Measurements from ENCODE around the gene CATSPER4.

Gene CATSPER4

DNA sequence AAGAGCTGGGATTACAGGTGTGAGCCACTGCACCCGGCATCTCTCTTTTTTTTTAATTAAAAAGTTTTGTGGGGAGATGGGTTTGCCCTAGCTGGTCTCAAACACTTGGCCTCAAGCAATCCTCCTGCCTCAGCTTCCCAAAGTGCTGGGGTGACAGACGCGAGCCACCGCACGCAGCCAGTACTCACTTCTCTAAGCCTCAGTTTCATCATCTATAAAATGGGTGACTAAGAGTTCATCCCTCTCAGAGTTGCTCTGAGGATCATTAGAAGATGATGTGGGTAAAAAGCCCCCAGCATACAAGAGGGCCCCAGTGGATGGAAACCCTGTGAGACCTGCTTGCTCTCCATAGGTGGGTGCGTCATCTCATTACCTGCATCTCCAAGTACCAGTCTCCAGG lies 2.5 kb upstream of the CATSPER4 start:
- H3K9ac ChIP-seq (ENCODE audit: low read length) = no peak overlapping the region
- H3K4me1 ChIP-seq (ENCODE audit: low read length) = no peaks in the 10 kb centered on the region; the same call in 1 of the 2 replicates
- no peaks in the 10 kb centered on the region for H3F3A ChIP-seq (ENCODE audit: insufficient read depth, low read length)
- TF ChIP-seq, protein P1, sequence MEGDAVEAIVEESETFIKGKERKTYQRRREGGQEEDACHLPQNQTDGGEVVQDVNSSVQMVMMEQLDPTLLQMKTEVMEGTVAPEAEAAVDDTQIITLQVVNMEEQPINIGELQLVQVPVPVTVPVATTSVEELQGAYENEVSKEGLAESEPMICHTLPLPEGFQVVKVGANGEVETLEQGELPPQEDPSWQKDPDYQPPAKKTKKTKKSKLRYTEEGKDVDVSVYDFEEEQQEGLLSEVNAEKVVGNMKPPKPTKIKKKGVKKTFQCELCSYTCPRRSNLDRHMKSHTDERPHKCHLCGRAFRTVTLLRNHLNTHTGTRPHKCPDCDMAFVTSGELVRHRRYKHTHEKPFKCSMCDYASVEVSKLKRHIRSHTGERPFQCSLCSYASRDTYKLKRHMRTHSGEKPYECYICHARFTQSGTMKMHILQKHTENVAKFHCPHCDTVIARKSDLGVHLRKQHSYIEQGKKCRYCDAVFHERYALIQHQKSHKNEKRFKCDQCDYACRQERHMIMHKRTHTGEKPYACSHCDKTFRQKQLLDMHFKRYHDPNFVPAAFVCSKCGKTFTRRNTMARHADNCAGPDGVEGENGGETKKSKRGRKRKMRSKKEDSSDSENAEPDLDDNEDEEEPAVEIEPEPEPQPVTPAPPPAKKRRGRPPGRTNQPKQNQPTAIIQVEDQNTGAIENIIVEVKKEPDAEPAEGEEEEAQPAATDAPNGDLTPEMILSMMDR (IDR thresholded peaks at IDR 0.05; ENCODE audit: low read length) = no peak
- TF ChIP-seq EZH2 (optimal IDR thresholded peaks at IDR 0.05; ENCODE audit: low read depth, low read length) = no peak
- TF ChIP-seq EZH2phosphoT487 (IDR thresholded peaks at IDR 0.05; ENCODE audit: low read length) = no peak
- no peaks in the 10 kb centered on the region for H4K20me1 ChIP-seq (ENCODE audit: insufficient read depth, low read length)
- no peak for DNase-seq
- no peak overlapping the region for H2AFZ ChIP-seq (ENCODE audit: low read length)
- no peaks in the 10 kb centered on the region for H3K9me3 ChIP-seq (replicated peaks; ENCODE audit: insufficient read depth, low read length)
- H3K4me2 ChIP-seq (ENCODE audit: low read depth, low read length) = no peak overlapping the region
- H3K79me2 ChIP-seq (ENCODE audit: low read length) = no peaks in the 10 kb centered on the region
- H3K36me3 ChIP-seq (replicated peaks; ENCODE audit: insufficient read depth, low read length) = no peaks in the 10 kb centered on the region
- H3K9me2 ChIP-seq (replicated peaks; ENCODE audit: insufficient read depth, low read length) = no peaks in the 10 kb centered on the region
- H3K27me3 ChIP-seq (replicated peaks; ENCODE audit: insufficient read depth, low read length) = no peaks in the 10 kb centered on the region
- H3K27ac ChIP-seq (ENCODE audit: low read length) = no peak overlapping the region
- no peak overlapping the region for H3K4me3 ChIP-seq (ENCODE audit: low read length)

DNA sequence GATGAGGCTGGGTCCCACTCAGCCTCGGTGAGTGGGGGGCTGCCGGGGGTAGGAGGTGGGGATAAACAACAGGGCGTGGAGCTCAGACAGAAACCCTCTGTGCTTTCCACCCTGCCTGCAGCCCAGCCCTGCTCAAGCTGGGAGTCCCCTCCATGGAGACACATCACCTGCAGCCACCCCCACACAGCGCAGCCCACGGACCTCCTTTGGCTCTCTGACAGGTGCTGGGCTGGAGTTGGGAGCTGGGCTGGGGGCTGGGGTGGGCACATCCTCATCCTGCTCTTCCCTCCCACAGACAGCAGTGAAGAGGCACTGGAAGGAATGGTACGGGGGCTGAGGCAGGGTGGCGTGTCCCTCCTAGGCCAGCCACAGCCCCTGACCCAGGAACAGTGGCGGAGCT lies 1.9 kb upstream of the CATSPER4 start:
- H3K9ac ChIP-seq (ENCODE audit: low read length) = no peak overlapping the region
- no peaks in the 10 kb centered on the region; the same call in 1 of the 2 replicates for H3K4me1 ChIP-seq (ENCODE audit: low read length)
- H3K27ac ChIP-seq (ENCODE audit: low read length) = no peak overlapping the region
- no peak overlapping the region for H3K4me2 ChIP-seq (ENCODE audit: low read depth, low read length)
- no peaks in the 10 kb centered on the region for H3K9me2 ChIP-seq (replicated peaks; ENCODE audit: insufficient read depth, low read length)
- H4K20me1 ChIP-seq (ENCODE audit: insufficient read depth, low read length) = no peaks in the 10 kb centered on the region
- no peaks in the 10 kb centered on the region for H3K36me3 ChIP-seq (replicated peaks; ENCODE audit: insufficient read depth, low read length)
- DNase-seq = no peak
- H2AFZ ChIP-seq (ENCODE audit: low read length) = no peak overlapping the region
- H3K9me3 ChIP-seq (replicated peaks; ENCODE audit: insufficient read depth, low read length) = no peaks in the 10 kb centered on the region
- H3F3A ChIP-seq (ENCODE audit: insufficient read depth, low read length) = no peaks in the 10 kb centered on the region
- H3K27me3 ChIP-seq (replicated peaks; ENCODE audit: insufficient read depth, low read length) = 0 out of 2 replicates have a peak, but pooled peaks cover 3% of the 10 kb centered on the region
- TF ChIP-seq EZH2 (optimal IDR thresholded peaks at IDR 0.05; ENCODE audit: low read depth, low read length) (no peak), EZH2phosphoT487 (IDR thresholded peaks at IDR 0.05; ENCODE audit: low read length) (no peak)
- TF ChIP-seq, protein P1 (IDR thresholded peaks at IDR 0.05; ENCODE audit: low read length) = no peak
- H3K4me3 ChIP-seq (ENCODE audit: low read length) = no peak overlapping the region
- no peaks in the 10 kb centered on the region for H3K79me2 ChIP-seq (ENCODE audit: low read length)

DNA sequence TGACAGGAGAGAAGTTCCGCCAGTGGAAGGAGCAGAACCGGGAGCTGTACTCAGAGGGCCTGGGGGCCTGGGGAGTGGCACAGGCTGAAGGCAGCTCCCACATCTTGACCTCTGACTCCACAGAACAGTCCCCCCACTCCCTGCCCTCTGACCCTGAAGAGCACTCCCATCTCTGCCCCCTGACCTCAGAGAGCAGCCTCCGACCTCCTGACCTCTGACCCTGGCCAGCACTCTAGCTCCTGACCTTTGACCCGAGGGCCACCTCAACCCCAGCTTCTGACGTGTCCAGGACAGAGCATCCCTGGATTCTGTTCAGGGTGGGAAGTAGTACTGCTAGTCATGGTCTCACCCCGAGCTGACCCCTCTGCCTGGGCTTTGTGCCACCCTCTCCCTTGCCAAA lies 1.1 kb upstream of the CATSPER4 start:
- H3K9ac ChIP-seq (ENCODE audit: low read length) = no peak overlapping the region
- no peaks in the 10 kb centered on the region for H4K20me1 ChIP-seq (ENCODE audit: insufficient read depth, low read length)
- H3K79me2 ChIP-seq (ENCODE audit: low read length) = no peaks in the 10 kb centered on the region
- no peaks in the 10 kb centered on the region for H3K36me3 ChIP-seq (replicated peaks; ENCODE audit: insufficient read depth, low read length)
- H3K27me3 ChIP-seq (replicated peaks; ENCODE audit: insufficient read depth, low read length) = 0 out of 2 replicates have a peak, but pooled peaks cover 3% of the 10 kb centered on the region
- H3K4me1 ChIP-seq (ENCODE audit: low read length) = no peaks in the 10 kb centered on the region; the same call in 1 of the 2 replicates
- no peak overlapping the region for H2AFZ ChIP-seq (ENCODE audit: low read length)
- no peak for TF ChIP-seq EZH2 (optimal IDR thresholded peaks at IDR 0.05; ENCODE audit: low read depth, low read length)
- no peak for TF ChIP-seq EZH2phosphoT487 (IDR thresholded peaks at IDR 0.05; ENCODE audit: low read length)
- TF ChIP-seq, protein P1 (IDR thresholded peaks at IDR 0.05; ENCODE audit: low read length) = no peak
- H3K4me2 ChIP-seq (ENCODE audit: low read depth, low read length) = no peak overlapping the region
- no peak overlapping the region for H3K4me3 ChIP-seq (ENCODE audit: low read length)
- H3K9me2 ChIP-seq (replicated peaks; ENCODE audit: insufficient read depth, low read length) = no peaks in the 10 kb centered on the region
- DNase-seq = no peak
- no peaks in the 10 kb centered on the region for H3F3A ChIP-seq (ENCODE audit: insufficient read depth, low read length)
- H3K27ac ChIP-seq (ENCODE audit: low read length) = no peak overlapping the region
- no peaks in the 10 kb centered on the region for H3K9me3 ChIP-seq (replicated peaks; ENCODE audit: insufficient read depth, low read length)
